Urinary bladder (tissue), 4 donors: ENCODE data around the gene SEPTIN2. TPM values are rescaled to one million over a fixed set of nuclear protein-coding genes. Genes with fewer than 3 reads are reported as not detected.
A peak's percentile ranks its signal among the peaks of the same experiment; 100 is the strongest.

ENCODE experiments used
- DNase-seq: peaks from one replicate; pipeline ENCODE4 v3.0.0-alpha.2; 2015; ENCODE audit errors: extremely low spot score
- H3K27ac ChIP-seq: one replicate; pipeline ENCODE4 v1.5.1; 2013; ENCODE audit warnings: low read depth, mild to moderate bottlenecking, moderate library complexity
- H3K36me3 ChIP-seq: one replicate; pipeline ENCODE4 v1.6.1; 2013; ENCODE audit warnings: mild to moderate bottlenecking, moderate library complexity; ENCODE audit not compliant: insufficient read depth
- H3K4me1 ChIP-seq: one replicate; pipeline ENCODE4 v1.6.1; 2013; ENCODE audit warnings: mild to moderate bottlenecking, moderate library complexity; ENCODE audit not compliant: insufficient read depth
- H3K4me3 ChIP-seq: one replicate; pipeline ENCODE4 v1.5.1; 2013; ENCODE audit warnings: low read depth, low read length
- WGBS: extraction: QIAGEN DNeasy Blood & Tissue Kit; methylation state at CpG from one replicate; pipeline ENCODE4 v1.1.7; 2013; 5-methylcytosine and 5-hydroxymethylcytosine counted together
- polyA plus RNA-seq: library from polyadenylated mRNA; stranded (reverse); fragments of 200-250 nt; gene quantifications from one replicate; pipeline ENCODE4 v1.2.3, GENCODE V29; 2013
- total RNA-seq: library from RNA; depleted of rRNA; stranded (reverse); fragments of >200 nt; gene quantifications from one replicate; pipeline ENCODE4 v1.2.3, GENCODE V29; 2014
- donor health status: healthy with polysubstance abuse.
- donor health status: healthy.

Gene SEPTIN2
- total RNA-seq (677 TPM), polyA plus RNA-seq (236 TPM)

DNA sequence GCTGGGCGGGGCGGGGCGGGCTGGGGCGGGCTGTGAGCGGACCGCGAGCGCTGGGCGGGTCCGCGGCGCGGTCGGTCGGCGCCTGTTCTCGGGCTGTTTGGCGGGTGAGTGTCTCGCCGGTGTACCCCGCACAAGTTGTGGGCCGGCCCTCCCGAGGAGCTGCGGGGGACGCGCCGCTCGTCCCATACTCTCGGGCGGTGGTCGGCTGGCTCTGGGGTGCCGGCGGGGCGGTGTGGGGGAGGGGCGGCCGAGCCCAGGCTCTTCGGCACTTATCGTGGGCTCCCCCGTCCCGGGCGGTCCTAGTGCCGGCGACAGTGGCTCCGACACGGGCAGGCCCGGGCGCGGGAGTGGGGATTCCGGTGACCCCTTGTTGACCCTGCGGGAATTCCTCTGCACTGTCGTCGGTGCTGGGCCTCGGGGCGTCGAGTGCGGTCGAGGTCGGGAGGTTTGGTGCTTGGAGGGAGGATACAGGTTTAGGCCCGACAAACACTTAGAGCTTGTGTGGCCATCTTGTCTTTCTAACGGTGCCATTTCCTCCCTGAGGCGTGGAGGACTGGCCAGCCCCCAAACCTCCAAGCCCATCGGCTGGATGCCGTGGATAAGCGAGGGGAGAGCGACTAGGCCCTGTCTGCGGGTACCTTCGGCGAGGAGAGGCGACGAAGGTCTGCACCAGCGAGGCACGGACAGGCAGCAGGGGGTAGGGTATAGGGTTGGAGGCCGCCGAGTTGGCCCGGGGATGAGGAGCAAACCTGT is at the start of gene SEPTIN2:
SEPTIN2 (plus strand) TSS at position 47 of the 753 bp plus-strand sequence. CDS start 8,308 bp downstream, outside the sequence.
- peak; percentile 39 for DNase-seq
- Histone ChIP-seq H3K4me3 (peak within 1 kb of the TSS; percentile 73), H3K36me3 (no peaks in the 10 kb centered on the region), H3K27ac (peak within 1 kb of the TSS; percentile 99), H3K4me1 (peaks cover 3% of the 10 kb centered on the region)
- under 1% methylated on average over 75 of the region's 75 CpGs for WGBS

DNA sequence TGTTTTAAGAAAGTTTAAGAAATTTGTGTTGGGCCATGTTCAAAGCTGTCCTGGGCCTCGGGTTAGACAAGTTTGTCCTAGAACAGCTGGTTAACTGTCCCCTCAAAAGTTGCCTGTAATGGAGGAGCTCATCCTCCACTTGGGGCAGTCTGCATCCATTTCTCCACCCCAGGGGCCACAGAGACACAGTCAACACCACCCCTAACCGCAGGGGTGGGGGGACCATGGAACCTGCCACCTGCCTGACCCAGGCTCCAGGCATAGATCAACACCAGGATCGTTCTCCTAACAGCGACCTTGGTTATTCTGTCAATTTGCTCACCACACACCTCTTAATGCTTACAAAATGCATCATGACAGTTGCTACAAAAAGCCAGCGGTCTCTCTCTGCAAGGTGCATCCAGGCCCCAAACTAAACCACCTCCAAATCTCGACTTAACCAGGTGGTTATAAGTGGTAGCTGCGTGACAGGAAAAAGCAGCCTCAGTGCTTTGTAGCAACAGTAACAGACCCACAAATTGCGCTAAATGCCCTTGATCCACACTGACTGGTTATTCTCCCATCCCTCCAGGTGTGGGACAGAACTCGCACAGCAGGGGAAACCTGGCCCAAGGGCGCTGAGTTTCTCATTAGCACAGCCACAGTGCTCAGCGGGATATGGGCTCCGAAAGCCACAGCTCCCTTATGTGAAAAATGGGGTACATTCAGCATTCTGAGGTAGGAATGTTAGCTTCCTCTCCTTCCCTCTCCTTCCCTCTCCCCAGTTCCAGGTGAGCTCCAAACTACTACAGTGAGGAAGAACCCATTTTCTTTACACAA is 48.3 kb upstream of the SEPTIN2 start:
- no peak for DNase-seq
- 79% methylated on average over 12 of the region's 12 CpGs for WGBS
- no peaks in the 10 kb centered on the region for H3K36me3 ChIP-seq
- no peak overlapping the region for H3K27ac ChIP-seq
- no peak overlapping the region for H3K4me3 ChIP-seq
- peaks cover 10% of the 10 kb centered on the region for H3K4me1 ChIP-seq

DNA sequence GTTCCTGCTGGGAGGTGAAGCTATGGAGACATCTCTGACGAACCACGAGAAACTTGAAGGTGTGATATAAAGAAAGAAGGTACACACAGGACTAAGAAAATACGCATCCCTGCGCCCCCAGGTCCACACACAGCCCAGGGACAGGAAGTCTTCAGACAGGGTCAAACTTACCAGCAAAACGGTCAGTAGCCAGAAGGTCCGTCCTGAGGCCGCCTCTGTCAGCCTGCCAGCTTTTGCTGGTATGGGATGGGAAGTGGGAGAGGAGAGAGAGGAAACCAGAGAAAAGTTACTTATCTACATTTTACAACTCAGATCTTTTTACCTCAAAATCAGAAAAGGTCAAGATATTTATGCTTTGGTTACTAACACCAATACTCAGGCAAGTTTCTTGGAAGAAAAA is 47.4 kb upstream of the SEPTIN2 start:
- Histone ChIP-seq H3K4me1 (peaks cover 10% of the 10 kb centered on the region), H3K36me3 (no peaks in the 10 kb centered on the region), H3K4me3 (no peak overlapping the region), H3K27ac (no peak overlapping the region)
- WGBS, result 66% methylated on average over 7 of the region's 7 CpGs
- no peak for DNase-seq

DNA sequence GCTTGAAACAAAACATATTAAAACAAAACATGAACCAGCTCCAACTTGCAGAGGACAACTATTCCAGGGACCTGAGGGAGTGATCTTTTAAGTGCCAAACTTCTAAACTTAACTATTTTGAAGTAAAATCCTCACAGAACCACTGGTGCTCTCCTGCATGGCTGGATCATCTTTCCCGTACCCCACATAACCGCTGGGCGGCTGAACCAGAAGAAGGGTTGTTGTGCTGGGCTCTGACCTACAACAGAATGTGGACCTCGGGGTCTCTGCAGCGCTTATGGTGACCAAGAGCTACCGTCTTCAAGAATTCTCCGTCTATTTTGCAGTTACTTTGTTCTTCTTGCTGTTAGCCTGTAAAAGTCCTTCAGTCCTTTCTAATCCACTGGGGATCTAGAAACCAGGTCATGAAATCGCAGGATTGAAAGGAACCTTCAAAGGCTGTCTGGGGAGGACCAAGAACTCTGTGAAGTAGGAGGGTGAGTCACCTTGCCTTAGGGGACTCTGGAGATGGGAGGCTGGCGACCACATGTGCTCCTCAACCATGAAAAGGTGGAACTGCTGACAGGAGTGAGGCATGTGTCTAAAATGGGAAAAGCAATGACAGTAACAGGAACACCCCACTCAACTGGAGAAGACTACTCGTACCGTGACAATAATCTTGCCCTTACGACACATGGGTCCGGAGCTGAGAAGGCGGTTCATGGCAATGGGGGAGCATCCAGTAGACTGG is 46.8 kb upstream of the SEPTIN2 start:
- DNase-seq, result no peak
- Histone ChIP-seq H3K27ac (no peak overlapping the region), H3K4me1 (peaks cover 10% of the 10 kb centered on the region), H3K4me3 (no peak overlapping the region), H3K36me3 (no peaks in the 10 kb centered on the region)
- WGBS, result 82% methylated on average over 14 of the region's 14 CpGs

DNA sequence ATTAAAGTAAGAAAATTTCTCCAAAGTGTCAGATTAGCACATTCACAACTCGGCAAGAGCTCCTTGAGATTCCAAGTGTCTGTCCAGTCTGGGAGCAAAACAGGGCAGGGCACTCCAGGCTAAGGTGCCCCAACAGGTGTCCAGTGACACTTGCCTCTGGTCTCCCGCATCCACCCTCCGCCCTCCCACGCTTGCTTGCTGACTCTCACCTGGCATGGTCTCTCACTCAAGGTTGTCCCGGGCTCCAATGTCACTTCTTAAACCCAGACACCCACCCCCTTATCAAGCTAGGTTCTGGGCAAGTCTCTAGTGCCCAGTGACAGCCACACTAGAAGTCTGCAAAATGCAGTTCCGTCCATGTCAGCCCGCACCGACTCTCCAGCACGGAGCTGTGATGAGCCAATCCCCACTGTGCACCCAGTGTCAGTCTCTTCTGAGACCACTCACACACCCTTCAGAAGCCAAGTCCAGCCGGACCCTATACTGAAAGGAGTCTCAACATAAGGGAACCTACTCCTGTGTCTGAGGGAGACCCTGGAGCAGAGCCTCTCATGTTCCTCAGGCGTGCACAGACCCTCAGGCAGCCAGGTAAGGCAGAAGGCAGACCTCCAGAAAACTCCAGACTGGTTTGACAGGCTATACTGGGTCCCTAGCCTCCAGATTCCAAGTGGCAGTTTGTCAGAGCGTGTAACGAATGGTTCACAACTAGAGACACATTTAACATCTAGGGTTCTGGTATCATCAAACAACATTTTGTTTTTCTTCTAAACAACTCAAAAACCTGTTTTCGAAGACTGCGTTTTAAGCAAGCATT is 45.8 kb upstream of the SEPTIN2 start:
- no peak for DNase-seq
- no peak overlapping the region for H3K4me3 ChIP-seq
- H3K4me1 ChIP-seq, result peaks cover 10% of the 10 kb centered on the region
- WGBS, result 69% methylated on average over 15 of the region's 15 CpGs
- H3K27ac ChIP-seq, result no peak overlapping the region
- no peaks in the 10 kb centered on the region for H3K36me3 ChIP-seq

DNA sequence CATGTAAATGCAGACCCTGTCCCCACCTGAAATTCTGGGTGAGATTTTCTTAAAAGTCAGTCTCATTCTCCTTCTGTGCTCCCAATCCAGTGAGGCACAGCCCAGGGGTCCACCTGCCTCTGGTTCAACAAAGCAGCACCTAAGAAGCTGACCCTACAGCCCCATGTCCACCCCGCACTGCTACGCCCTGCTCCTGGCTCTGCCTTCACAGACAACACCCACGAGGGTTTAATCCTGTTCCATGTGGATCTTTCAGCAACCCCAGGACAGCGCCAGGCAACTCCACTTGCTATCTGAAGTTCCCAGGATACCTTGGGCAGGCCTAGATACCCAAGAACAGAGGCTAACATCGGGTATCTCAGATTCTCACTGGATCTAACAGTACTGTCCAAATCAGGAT is 45.2 kb upstream of the SEPTIN2 start:
- Histone ChIP-seq H3K27ac (no peak overlapping the region), H3K4me1 (peaks cover 10% of the 10 kb centered on the region), H3K4me3 (no peak overlapping the region), H3K36me3 (no peaks in the 10 kb centered on the region)
- no peak for DNase-seq
- WGBS, result 48% methylated on average over 5 of the region's 5 CpGs

DNA sequence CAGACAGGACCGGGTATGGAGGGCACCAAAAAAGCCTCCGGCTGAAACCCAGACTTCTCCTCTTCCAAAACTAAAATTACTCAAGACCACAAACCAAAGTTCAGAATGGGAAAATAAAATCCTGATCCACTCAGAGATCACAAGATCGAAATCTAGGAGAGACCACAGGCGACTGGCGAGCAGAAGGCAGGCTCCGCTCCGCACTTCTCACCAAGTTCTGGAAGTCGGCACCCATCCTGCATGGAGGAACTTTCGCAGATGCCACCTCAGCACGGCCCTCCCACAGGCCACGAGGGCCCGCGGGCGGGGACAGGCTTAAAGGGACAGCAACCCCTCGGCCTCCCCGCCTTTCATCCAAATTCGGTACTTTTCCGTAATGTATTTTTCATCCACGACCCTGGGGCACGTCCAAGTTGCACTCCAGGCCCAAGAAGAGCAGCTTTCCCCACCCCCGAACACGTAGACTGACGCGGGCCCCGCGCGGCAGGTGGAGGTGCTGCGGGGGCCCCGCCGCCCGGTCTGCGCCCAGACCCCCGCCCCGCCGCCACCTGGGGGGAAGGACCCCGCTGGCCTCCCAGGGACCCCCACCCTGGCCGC is 43.9 kb upstream of the SEPTIN2 start:
- peak; percentile 35 for DNase-seq
- Histone ChIP-seq H3K4me1 (peaks cover 10% of the 10 kb centered on the region), H3K4me3 (peak overlapping the region; percentile 100), H3K27ac (peak overlapping the region; percentile 97), H3K36me3 (no peaks in the 10 kb centered on the region)
- WGBS, result under 1% methylated on average over 37 of the region's 37 CpGs

DNA sequence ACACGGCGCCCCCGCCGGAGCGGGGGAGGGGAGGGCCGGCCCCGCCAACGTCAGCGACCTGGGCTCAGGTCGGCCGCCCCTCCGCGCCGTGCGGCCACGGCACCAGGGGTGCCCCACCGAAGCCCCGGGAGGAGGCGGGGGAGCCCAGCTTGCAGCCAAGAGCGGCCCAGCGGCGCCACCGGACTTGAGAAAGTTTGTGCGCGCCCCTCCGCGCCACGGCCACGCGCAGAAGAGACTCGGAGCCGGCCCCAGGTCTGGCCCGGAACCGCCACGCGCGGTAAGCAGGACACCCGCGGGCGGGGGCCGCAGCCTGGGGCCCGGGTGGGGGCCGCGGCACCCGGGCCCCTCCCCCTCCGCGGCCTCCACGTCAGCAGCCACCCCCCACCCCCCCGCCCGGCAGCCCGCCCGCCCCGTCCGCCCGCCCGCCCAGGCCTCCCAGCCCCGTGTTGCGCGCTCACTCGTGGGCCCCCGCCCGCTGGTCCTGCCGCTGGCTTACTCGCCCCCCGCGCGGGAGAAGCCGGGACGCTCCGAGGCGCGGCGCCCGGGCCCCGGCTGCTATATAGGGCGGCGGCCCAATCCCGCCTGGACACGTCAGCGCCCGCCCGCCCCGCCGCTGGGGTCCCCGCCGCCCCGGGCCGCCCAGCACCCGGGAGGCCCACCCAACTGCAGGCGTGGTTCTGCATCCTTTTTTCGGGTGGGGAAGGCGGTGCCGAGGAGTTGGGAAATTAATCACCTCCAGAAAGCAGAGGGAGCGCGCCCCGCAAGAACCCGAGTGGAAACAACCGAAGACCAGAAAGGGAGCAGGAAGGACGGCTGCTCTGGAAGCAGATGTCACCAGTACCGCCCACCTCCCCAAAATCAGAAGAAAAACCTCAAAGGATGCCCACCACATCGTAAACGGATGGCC is 43.2 kb upstream of the SEPTIN2 start:
- peak; percentile 20 for DNase-seq
- peaks cover 10% of the 10 kb centered on the region for H3K4me1 ChIP-seq
- peak overlapping the region; percentile 100 for H3K4me3 ChIP-seq
- no peaks in the 10 kb centered on the region for H3K36me3 ChIP-seq
- peak overlapping the region; percentile 97 for H3K27ac ChIP-seq
- WGBS, result under 1% methylated on average over 100 of the region's 102 CpGs

DNA sequence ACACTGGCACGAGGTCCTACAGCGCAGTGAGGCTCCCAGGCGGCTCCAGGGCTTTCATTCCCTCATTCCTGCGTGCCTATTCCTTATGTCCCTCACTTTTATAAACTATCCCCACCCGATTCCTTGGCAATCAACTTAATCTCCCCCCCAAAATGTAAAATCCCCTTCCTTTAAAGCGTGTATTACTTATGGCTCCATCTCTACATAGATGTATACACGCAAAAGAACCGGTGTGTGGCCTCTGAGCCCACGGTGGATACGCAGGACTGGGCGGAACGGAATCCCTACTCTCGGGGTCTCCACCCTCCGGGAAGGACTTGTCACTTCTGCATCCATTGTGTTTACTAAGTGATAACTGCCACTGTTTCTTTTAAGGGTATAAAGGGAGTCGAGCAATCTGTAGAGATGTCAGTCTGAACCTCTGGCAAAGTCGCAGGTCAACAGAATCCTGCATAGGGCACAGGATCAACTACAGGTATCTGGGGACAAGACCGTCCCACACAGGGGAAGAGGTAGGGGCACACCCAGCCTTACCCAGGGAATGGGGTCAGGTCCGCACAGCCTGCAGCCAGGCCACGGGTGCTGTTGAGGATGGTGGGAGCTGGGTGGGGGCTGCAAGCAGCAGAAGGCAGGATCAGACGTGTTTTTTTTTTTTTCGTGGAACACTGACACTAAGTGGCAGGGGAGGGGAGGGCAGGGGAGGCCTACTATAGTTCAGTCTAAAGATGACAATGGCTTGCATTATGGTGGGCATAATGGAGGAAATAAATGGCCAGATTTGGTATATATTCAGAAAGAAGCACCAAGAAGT is 42.3 kb upstream of the SEPTIN2 start:
- H3K4me1 ChIP-seq, result peaks cover 10% of the 10 kb centered on the region
- H3K27ac ChIP-seq, result peak overlapping the region; percentile 72
- no peak for DNase-seq
- H3K36me3 ChIP-seq, result no peaks in the 10 kb centered on the region
- H3K4me3 ChIP-seq, result peak overlapping the region; percentile 100
- 47% methylated on average over 21 of the region's 21 CpGs for WGBS

DNA sequence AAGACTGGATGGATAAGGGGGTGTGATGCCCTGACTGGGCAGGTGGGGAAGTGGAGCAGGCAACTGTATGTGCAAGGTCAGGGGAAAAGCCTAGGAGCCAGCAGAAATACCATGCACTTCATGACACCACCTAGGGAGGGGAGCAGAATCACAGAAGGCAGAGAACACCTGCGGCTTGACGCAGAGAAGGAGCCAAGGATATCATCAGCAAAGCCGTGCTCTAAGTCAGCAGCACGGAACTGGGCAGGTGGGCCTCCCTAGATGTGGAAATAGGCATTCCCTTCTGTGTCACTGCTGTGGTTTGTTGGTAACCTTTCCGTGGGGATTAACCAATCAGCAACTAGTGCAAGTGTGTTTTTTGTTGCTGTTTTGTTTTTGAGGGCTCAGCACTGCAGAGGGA is 41.6 kb upstream of the SEPTIN2 start:
- Histone ChIP-seq H3K4me3 (no peak overlapping the region), H3K36me3 (no peaks in the 10 kb centered on the region), H3K27ac (no peak overlapping the region), H3K4me1 (peaks cover 10% of the 10 kb centered on the region)
- WGBS, result 90% methylated on average over 5 of the region's 5 CpGs
- no peak for DNase-seq

DNA sequence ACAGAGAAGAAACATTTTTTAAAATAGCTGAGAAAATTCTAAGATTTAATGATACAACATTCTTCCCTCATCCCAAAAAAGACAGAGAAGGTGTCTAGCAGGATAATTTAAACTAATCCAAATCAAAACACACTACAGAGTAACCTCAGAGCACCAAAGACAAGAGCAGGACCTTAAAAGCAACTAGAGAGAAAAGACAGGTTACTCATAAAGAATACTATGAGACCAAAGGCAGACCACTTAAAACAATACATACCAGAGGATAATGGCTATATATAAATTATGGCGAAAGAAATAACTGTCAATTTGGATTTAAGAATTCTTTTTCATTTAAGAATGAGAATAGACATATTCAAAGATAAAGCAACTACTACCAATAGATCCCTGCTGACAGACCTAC is 40.2 kb upstream of the SEPTIN2 start:
- no peak for DNase-seq
- 97% methylated on average over 1 of the region's 1 CpG for WGBS

More for the DNA sequence above, 40.2 kb upstream of the SEPTIN2 start:
- H3K4me1 ChIP-seq, result peaks cover 5% of the 10 kb centered on the region
- H3K4me3 ChIP-seq, result no peak overlapping the region
- no peak overlapping the region for H3K27ac ChIP-seq
- no peaks in the 10 kb centered on the region for H3K36me3 ChIP-seq
